HepG2 (cell line): Measurements from ENCODE around the gene RPRD1A. TPM values are rescaled to one million over a fixed set of nuclear protein-coding genes. Genes with fewer than 3 reads are reported as not detected.

ENCODE experiments used
- AGO1 ChIP-seq: fragments of 200-400 bp; formaldehyde crosslinking; IDR thresholded peaks from 2 replicates; pipeline ENCODE4 v1.6.1; 2017; ENCODE audit warnings: mild to moderate bottlenecking, low read depth, low read length, moderate library complexity; ENCODE audit not compliant: poor library complexity, severe bottlenecking
- CBX2 ChIP-seq, 2 experiments: fragments of 200-600 bp in 1 of 2; sonication (generic); formaldehyde crosslinking in 1 of 2; IDR thresholded peaks; 2 replicates each; pipeline versions ENCODE4 v1.7.0 to v1.8.1; 2018 to 2022; ENCODE audit warnings: low read depth in 2 of 2, low read length in 1 of 2, mild to moderate bottlenecking in 1 of 2, missing genetic modification reagents in 1 of 2
- KDM2A ChIP-seq: sonication (generic); formaldehyde crosslinking; IDR thresholded peaks from 2 replicates; pipeline ENCODE4 v1.4.0; 2020; ENCODE audit warnings: low read depth, missing genetic modification reagents, borderline replicate concordance
- NONO ChIP-seq, 2 experiments: fragments of 450-650 bp in 1 of 2; sonication (generic) in 1 of 2; formaldehyde crosslinking in 1 of 2; IDR thresholded peaks in 1 of 2; conservative IDR thresholded peaks in 1 of 2; 2 replicates each; pipeline versions ENCODE4 v1.6.1 to v1.8.0; 2017 to 2022; ENCODE audit warnings: mild to moderate bottlenecking in 1 of 2, missing genetic modification reagents in 1 of 2, moderate library complexity in 1 of 2
- NR1H2 ChIP-seq: sonication (generic); formaldehyde crosslinking; IDR thresholded peaks from 2 replicates; pipeline ENCODE4 v1.8.1; 2022; ENCODE audit warnings: low read depth, missing genetic modification reagents, borderline replicate concordance
- ONECUT2 ChIP-seq: sonication (generic); formaldehyde crosslinking; IDR thresholded peaks from 2 replicates; pipeline ENCODE4 v1.4.0; 2020; ENCODE audit warnings: missing genetic modification reagents
- POLR2G ChIP-seq: fragments of 200-400 bp; formaldehyde crosslinking; IDR thresholded peaks from 2 replicates; pipeline ENCODE4 v1.6.1; 2018; ENCODE audit warnings: mild to moderate bottlenecking, low read depth, low read length, moderate library complexity
- REL ChIP-seq: sonication (generic); formaldehyde crosslinking; conservative IDR thresholded peaks from 2 replicates; pipeline ENCODE4 v1.8.0; 2022; ENCODE audit warnings: mild to moderate bottlenecking, missing genetic modification reagents, moderate library complexity
- THAP11 ChIP-seq: IDR thresholded peaks from 2 replicates; pipeline ENCODE4 v1.6.1; 2016; ENCODE audit warnings: missing biosample characterization, missing genetic modification reagents
- ZFP37 ChIP-seq: sonication (generic); formaldehyde crosslinking; IDR thresholded peaks from 2 replicates; pipeline ENCODE4 v1.4.0; 2020; ENCODE audit warnings: missing genetic modification reagents, borderline replicate concordance
- ZNF564 ChIP-seq: sonication (generic); formaldehyde crosslinking; IDR thresholded peaks from 2 replicates; pipeline ENCODE4 v1.8.1; 2023; ENCODE audit warnings: mild to moderate bottlenecking, missing genetic modification reagents
- ZNF589 ChIP-seq: sonication (generic); formaldehyde crosslinking; conservative IDR thresholded peaks from 2 replicates; pipeline ENCODE4 v1.8.0; 2022; ENCODE audit warnings: mild to moderate bottlenecking, moderate library complexity, missing genetic modification reagents
- ZNF766 ChIP-seq: sonication (generic); formaldehyde crosslinking; IDR thresholded peaks from 2 replicates; pipeline ENCODE4 v1.5.0; 2020; ENCODE audit warnings: missing genetic modification reagents, borderline replicate concordance
- ZNF883 ChIP-seq: sonication (generic); formaldehyde crosslinking; IDR thresholded peaks from 2 replicates; pipeline ENCODE4 v1.5.1; 2020; ENCODE audit warnings: mild to moderate bottlenecking, missing genetic modification reagents; ENCODE audit errors: not compliant biosample characterization
- polyA plus RNA-seq, 8 experiments: library from polyadenylated mRNA; depleted of rRNA in 3 of 8; stranded (reverse) in 7 of 8; unstranded in 1 of 8; fragments of >200 nt; fragmentation: Illumina TruSeq in 4 of 8; extraction: Trizol in 4 of 8; gene quantifications; 2 replicates each; pipeline versions ENCODE4 v1.2.1 to v1.2.3, GENCODE V29; 2011 to 2016; ENCODE audit warnings: low read depth in 4 of 8, missing spikeins in 1 of 8, mixed read lengths in 1 of 8; ENCODE audit not compliant: insufficient read depth in 1 of 8
- total RNA-seq, 5 experiments: library from RNA; depleted of rRNA; stranded (reverse); fragments of >200 nt; fragmentation: Illumina TruSeq; extraction: Trizol; gene quantifications; 2 replicates each; pipeline ENCODE4 v1.2.3, GENCODE V29; 2016; ENCODE audit warnings: low read depth in 1 of 5
- TF ChIP-seq, protein P1 (sequence below), 2 experiments: sonication (generic) in 1 of 2; formaldehyde crosslinking in 1 of 2; IDR thresholded peaks; 2 replicates each; pipeline versions ENCODE4 v1.6.1 to v1.9.0; 2014 to 2022; ENCODE audit warnings: antibody characterized with exemption in 1 of 2, borderline replicate concordance in 1 of 2, inconsistent platforms in 1 of 2, low read depth in 1 of 2, missing genetic modification reagents in 1 of 2
- TF ChIP-seq, protein P2 (sequence below): IDR thresholded peaks from 2 replicates; pipeline ENCODE4 v1.6.1; 2018; ENCODE audit warnings: missing genetic modification reagents, mild to moderate bottlenecking, missing compliant biosample characterization
- TF ChIP-seq, protein P3 (sequence below): sonication (generic); formaldehyde crosslinking; IDR thresholded peaks from 2 replicates; pipeline ENCODE4 v1.4.0; 2020; ENCODE audit warnings: missing genetic modification reagents, borderline replicate concordance

RPRD1A gene
- total and polyA plus RNA-seq, 2 of the 13 experiments (the other 11 are each of a cell fraction or from before 2014, with no cell fraction given) = 42.5 to 78.2 TPM

DNA sequence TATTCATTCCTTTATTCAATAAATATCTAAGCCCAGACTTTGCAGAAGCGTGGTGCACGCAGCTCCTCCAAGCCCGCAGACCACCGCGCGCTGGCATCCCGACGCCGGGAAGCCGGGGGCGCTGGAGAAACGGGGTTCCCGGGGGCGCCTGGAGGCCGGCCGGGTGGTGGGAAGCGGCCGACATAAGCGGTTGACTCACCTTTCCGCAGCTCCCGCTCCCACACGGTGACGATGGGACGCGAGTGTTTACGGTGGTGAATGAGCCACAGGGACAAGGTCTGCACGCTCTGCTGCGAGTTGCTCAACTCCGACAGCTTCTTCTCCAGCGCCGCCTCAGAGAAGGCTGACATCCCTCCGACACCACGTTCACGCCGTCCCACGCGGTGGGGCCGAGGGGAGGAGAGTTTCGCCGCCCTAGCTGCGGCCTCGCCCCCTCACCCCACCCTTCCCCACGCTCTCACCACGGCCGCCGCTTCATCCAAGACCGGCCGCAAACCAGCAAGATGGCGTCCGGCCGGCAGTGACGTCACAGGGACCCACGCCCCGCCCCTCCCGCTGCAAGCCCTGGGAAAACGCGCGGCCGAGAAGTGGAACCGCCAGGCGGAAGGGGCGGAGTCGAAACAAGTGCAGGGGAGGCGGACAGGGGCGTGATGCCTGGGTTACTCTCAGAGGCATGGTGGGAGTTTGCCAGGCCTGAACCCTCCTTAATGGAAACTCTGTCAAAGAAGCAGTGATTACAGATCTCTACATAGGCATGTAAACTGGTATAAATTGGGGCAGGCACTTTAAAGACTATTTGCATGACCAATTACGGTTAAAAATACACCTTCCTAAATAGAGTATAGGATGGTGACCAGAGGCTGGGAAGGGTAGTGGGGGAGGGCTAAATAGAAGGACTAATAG, at the start of gene RPRD1A (continued):
- TF ChIP-seq ZNF589 (CRISPR knock-in tag) = peak; percentile 43; the same call in 1 of the 2 replicates
- TF ChIP-seq ZNF766 (CRISPR knock-in tag) = no peak
- TF ChIP-seq NONO (IDR thresholded peaks at IDR 0.05) = no peak
- peak; percentile 97 for TF ChIP-seq NONO (CRISPR knock-in tag; conservative IDR thresholded peaks at IDR 0.05)
- TF ChIP-seq ZNF883 = peak; percentile 33
- TF ChIP-seq ZNF564 (CRISPR knock-in tag) = 0 out of 2 replicates have a peak, but pooled peaks have one; percentile 72
- TF ChIP-seq KDM2A = peak; percentile 86
- TF ChIP-seq, protein P1, sequence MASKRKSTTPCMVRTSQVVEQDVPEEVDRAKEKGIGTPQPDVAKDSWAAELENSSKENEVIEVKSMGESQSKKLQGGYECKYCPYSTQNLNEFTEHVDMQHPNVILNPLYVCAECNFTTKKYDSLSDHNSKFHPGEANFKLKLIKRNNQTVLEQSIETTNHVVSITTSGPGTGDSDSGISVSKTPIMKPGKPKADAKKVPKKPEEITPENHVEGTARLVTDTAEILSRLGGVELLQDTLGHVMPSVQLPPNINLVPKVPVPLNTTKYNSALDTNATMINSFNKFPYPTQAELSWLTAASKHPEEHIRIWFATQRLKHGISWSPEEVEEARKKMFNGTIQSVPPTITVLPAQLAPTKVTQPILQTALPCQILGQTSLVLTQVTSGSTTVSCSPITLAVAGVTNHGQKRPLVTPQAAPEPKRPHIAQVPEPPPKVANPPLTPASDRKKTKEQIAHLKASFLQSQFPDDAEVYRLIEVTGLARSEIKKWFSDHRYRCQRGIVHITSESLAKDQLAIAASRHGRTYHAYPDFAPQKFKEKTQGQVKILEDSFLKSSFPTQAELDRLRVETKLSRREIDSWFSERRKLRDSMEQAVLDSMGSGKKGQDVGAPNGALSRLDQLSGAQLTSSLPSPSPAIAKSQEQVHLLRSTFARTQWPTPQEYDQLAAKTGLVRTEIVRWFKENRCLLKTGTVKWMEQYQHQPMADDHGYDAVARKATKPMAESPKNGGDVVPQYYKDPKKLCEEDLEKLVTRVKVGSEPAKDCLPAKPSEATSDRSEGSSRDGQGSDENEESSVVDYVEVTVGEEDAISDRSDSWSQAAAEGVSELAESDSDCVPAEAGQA (IDR thresholded peaks at IDR 0.05; ENCODE audit: low read depth) = peak; percentile 96
- TF ChIP-seq, protein P1 (CRISPR knock-in tag; IDR thresholded peaks at IDR 0.05; ENCODE audit: borderline replicate concordance) = no peak
- no peak for TF ChIP-seq CBX2 (IDR thresholded peaks at IDR 0.05; ENCODE audit: low read depth, low read length)
- no peak for TF ChIP-seq CBX2 (CRISPR knock-in tag; IDR thresholded peaks at IDR 0.05; ENCODE audit: low read depth)
- no peak for TF ChIP-seq ONECUT2 (CRISPR knock-in tag)
- TF ChIP-seq THAP11 = peak; percentile 87
- TF ChIP-seq NR1H2 = 0 out of 2 replicates have a peak, but pooled peaks have one; percentile 24
- TF ChIP-seq AGO1 = peak; percentile 22
- peak; percentile 85 for TF ChIP-seq POLR2G
- TF ChIP-seq, protein P2, sequence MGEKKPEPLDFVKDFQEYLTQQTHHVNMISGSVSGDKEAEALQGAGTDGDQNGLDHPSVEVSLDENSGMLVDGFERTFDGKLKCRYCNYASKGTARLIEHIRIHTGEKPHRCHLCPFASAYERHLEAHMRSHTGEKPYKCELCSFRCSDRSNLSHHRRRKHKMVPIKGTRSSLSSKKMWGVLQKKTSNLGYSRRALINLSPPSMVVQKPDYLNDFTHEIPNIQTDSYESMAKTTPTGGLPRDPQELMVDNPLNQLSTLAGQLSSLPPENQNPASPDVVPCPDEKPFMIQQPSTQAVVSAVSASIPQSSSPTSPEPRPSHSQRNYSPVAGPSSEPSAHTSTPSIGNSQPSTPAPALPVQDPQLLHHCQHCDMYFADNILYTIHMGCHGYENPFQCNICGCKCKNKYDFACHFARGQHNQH = peak; percentile 74; the same call in 1 of the 2 replicates
- TF ChIP-seq, protein P3, sequence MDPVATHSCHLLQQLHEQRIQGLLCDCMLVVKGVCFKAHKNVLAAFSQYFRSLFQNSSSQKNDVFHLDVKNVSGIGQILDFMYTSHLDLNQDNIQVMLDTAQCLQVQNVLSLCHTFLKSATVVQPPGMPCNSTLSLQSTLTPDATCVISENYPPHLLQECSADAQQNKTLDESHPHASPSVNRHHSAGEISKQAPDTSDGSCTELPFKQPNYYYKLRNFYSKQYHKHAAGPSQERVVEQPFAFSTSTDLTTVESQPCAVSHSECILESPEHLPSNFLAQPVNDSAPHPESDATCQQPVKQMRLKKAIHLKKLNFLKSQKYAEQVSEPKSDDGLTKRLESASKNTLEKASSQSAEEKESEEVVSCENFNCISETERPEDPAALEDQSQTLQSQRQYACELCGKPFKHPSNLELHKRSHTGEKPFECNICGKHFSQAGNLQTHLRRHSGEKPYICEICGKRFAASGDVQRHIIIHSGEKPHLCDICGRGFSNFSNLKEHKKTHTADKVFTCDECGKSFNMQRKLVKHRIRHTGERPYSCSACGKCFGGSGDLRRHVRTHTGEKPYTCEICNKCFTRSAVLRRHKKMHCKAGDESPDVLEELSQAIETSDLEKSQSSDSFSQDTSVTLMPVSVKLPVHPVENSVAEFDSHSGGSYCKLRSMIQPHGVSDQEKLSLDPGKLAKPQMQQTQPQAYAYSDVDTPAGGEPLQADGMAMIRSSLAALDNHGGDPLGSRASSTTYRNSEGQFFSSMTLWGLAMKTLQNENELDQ (CRISPR knock-in tag) = no peak
- no peak for TF ChIP-seq REL (CRISPR knock-in tag)
- no peak for TF ChIP-seq ZFP37 (CRISPR knock-in tag)
